Ammon's horn (tissue), 1 donor: Measurements from ENCODE around the gene HIPK2.

Source experiments
- DNase-seq: peaks from one replicate; pipeline ENCODE4 v3.0.0-alpha.2; 2016; ENCODE audit warnings: low spot score

HIPK2 gene

GRCh38 chr7:139714163-139714901, 63.5 kb downstream of the HIPK2 start:
- DNase-seq = no peak

GRCh38 chr7:139713526-139714162, 64.2 kb downstream of the HIPK2 start:
- no peak for DNase-seq

DNA sequence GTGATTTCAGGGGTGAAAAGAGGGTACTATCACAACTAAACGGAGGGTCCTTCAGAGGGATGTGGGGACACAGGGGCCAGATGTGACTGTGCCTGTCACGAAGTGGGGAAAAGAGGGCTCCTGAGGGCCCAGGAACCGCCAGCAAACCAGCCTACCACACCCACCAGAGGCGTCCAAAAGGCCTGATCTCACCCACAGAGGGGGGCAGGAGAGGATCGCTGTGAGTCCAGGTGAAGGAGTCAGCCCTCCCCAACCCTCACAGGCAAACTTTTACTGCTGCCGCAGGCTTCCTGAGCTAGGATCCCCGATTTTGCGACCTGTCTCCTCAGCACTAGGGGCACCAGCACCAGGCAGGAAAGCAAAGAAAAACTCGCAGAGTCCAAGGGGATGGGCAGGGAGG, 64.7 kb downstream of the HIPK2 start:
- DNase-seq = no peak

DNA sequence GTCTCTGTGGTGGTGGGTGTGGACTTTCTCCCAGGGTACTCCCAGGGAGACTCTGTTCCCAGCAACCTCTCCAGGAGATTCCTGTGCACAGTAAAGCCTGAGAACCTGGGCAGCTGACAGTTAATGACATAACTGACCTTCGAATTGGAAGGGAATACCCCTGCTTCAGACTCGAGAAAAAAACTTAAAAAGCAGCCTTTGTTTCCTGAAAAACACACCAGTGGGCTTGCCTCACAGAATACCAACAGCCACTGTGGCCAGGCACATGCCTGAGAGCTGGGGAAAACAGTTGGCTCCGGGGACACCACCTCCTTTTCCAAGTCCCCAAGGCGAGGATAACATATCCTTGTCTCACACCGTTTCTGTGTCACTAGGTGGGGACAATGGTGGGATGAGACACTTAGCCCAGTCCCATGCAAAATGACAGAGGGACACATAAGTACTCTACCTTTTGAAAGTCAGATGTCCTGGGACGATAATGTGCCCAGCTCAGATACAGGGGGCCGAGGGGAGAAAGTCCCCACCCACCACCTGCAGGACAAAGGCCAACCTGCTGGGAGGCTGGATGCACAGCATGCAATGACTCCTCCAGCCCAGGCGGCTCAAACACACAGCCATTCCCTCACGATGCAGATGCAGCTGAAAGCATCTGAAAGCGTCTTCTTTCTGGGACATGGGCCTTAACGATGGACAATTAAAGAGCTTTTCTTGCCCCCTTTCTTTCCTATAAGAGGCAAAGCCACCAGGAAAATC, 65.6 kb downstream of the HIPK2 start:
- peak; percentile 55 for DNase-seq

DNA sequence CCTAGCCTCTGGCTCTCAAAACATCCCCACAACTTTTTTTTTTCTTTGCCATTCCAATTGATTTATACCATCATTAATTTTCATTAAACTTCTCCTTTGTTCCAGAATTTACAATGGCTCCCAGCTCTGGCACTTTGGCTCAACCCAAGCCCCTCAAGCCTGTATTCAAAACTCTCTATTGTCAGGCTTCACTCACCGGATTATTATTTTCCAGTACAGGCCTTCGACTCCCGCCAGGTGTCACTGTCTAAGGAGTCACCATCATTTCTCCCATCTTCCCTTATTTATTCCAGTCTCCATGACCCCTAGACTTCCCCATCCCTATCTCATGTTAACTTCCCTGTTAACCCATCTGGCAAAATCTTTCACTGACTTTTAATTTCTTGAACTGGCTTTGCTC, 67.8 kb downstream of the HIPK2 start:
- DNase-seq = no peak

- no peak for DNase-seq
Measured at GRCh38 chr7:139709485-139709884, 68.3 kb downstream of the HIPK2 start.

DNA sequence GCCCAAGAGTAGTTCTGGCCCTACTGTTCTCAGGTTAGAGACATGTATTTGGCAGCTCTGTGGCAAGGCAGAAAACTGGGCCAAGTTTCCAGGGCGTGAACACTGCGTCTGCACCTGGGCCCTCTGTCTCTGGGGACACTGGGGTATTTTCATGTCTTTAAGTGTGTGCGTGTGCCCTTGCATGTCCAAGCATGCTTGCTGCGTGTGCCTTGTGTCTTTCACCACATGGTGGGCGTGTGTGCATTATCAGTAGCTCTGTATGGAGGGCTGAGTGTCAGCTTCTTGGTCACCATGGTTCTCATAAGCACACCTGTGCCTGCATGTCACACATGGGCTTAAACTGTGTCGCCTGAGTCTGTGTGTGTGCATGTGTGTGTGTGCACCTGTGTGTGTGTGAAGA, 69.3 kb downstream of the HIPK2 start:
- no peak for DNase-seq

DNA sequence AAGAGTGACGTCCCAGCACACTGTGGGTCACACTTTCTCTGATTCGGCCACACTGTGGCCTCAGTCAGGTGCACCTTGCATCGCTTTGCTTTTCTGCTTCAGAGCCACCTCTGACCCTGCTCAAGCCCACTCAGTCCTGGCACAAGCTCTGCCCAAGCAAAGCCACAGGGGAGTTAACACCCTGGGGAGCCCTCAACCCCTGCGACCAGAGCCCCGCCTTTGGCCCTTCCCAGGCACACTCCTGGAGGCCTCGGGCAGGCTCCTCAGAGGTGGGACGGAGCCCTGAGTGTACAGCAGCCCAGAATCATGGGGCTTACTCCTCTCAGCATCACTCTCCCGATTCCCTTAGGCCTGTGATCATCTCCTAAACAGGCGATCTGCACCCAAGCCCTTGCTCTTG, 71.0 kb downstream of the HIPK2 start:
- no peak for DNase-seq

DNA sequence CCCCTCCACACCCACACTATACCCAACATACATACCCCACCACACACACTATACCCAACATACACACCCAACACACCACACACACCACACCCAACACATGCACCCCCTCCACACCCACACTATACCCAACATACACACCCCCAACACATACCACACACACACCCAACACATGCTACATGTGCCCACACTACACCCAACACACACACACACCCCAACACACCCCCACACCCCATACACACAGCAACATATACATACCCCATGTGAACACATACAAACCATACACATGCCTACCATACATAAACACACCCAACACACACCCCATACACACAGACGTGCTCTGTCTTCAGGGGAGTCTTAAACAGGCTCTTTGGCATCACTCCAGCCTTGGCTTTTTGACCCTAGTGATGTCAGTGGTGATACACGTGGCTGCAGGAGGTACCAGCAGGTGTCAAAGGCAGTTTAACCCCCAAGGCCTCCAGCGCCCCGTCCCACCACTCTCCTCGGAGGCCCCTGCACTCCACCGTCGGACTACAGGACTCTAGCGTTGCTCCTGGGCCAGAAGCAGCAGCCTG, 73.4 kb downstream of the HIPK2 start:
- DNase-seq = no peak

DNA sequence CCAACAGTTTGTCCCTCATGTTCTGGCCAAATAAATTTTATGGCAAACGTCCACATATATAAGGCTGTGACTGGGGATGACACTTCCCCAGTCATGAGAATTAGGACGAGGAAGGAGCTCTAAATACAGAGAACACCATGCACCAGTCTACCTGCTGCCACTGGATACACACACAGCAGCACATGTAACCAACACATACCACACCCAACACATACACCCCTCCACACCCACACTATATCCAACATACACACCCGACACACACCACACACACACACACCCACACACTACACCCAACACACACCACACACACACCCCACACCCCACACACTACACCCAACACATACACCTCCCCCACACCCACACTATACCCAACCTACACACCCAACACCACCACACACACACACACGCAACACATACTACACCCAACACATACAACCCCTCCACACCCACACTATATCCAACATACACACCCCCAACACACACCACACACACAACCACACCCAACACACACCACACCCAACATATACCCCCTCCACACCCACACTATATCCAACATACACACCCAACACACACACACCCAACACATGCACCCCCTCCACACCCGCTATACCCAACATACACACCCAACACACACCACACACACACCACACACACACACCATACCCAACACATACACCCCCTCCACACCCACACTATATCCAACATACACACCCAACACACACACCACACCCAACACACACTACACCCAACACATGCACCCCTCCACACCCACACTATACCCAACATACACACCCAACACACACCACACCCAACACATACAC, 74.1 kb downstream of the HIPK2 start:
- DNase-seq = no peak

DNA sequence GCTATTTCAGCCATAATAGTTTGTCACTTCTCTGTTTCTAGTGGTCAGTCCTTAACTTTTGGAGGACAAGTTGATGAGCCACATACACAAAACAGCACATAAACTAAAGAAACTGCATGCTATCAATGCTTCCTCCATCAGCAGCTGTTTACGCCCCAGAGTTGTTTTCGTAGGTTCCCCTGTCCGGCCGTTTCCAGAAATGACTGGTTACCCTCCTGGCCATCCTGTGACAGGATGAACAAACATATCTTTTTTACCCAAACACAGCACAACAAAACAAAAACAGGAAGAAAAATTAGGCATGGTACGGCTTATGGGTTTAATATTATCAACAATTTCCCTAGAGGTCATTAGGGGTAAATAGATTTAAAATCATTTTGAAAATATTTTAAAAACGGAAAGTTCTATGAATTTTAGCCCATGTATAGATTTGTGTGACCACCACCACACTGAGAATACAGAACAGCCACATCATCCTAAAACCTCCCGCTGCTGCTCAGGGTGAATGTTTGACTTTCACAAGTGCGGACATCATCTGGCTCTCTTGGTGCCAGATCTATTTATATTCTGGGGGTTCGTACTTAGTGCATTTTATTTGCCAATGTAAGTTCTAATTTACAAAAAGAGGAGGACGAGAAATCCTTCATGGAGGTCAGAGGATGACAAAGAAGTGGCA, 74.8 kb downstream of the HIPK2 start:
- no peak for DNase-seq

GRCh38 chr7:139702313-139702731, 75.5 kb downstream of the HIPK2 start:
- no peak for DNase-seq

DNA sequence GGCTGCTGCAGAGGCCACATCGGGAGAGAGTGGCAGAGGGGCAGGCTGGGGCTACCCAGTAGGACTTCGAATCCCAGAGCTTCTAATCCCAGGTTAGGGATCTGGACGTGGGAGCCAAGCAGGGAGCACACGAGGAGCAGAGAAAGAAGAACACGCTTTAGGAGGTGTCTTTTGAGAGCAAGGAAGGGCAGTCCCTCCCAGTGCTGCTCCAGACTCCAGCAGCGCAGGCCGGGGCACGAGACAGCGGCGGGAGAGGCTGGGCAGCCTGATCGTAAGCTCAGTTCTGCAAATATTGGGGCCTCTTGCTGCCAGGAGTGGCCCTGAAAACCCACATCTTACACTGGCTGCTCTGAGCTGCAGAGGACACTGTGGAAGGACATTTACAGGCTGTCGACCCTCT, 75.9 kb downstream of the HIPK2 start:
- peak; percentile 47 for DNase-seq

- no peak for DNase-seq
Measured at GRCh38 chr7:139700505-139701235, 77.1 kb downstream of the HIPK2 start.

DNA sequence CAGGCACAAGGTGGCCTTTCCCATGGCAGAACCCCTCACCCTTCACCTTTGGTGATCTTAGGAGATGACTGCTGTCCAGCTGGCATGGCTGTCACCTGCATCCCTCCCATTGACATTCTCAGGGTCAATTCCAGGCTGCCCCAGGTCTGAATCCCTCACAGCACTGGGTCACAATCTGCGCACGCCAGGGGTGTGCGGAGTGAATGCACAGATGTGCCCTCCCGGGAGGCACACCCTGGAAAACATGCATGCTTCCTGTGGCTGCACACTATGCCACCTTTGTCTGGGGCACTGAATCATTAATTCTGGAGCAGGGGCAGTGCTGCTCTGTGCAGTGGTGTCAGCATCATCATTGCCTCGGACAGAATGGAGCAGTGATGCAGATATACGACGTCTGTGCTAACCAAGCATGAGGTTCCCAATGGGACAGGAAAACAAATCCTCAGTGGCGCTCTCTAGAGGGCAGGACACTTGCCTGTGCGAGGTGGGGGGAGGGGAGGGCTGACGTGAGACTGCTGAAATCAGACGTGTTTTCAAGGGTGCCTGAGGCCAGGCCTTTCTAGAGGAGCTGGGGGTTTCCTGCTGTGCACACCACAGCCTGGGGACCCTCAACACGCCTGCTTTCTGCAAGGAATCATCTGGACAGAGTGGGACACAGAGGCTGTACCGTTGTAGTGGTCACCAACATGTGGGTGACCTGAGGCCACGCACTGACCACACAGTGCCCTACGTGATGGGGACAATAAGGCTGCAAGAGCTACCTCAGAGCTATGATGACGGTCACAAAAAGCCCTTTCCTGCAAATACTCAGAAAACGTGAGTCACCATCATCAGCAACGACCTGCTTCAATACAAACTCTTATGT, 77.9 kb downstream of the HIPK2 start:
- no peak for DNase-seq

DNA sequence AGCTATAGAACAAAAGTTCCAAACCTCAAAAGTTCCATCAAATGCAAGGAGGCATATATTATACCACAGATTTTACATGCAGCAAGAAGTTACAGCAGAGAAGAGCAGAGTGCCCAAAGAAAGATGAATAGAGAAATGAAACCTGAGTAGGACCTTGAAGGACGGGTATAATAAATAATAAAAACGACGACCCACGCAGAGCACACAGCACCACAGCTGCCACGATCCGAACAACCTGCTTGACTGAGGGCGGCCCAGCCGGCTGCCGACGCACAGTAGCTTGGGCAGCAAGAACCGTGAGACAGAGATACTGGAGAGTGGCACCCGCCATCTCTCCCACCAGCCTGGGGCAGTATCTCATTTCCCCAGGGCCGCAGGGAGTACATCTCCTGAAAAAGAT, 79.0 kb downstream of the HIPK2 start:
- no peak for DNase-seq

DNA sequence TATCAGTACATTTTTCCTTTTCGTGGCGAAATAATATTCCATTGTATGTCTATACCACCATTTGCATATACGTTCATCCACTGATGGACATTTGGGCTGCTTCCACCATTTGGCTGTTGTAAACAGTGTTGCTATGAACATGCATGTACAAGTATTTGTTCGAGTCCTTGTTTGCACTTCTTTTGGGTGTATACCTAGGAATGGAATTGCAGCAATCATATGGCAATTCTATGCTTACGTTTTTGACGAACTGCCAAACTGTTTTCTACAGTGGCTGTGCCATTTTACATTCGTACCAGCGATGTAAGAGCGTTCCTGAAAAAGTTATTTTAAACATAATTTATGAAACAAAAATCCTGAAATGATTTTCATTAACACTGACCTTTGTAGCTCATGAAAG, 79.5 kb downstream of the HIPK2 start:
- DNase-seq = no peak

- no peak for DNase-seq
Measured at GRCh38 chr7:139697056-139697455, 80.7 kb downstream of the HIPK2 start.

- DNase-seq = no peak
Measured at GRCh38 chr7:139696552-139696951, 81.2 kb downstream of the HIPK2 start.

DNA sequence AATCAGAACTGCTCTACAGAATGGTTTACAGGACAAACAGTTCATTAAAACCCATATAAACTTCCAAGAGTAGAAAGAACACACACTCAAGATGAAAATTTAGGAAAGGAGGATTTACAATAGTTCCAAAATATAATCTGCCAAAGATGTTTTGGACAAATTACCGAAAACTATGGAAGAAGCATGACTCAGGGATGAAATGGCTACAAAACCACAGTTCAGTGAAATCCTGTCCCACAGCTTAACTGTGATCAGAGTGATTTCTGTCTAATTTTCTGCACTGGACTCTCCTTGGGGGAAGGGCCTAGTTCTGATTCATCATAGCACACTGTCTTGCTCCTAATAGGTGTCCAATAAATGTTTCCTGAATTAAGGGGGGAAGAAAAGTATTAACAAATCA, 82.2 kb downstream of the HIPK2 start:
- DNase-seq = no peak
